IPS-20b (cell line): ENCODE data around the gene TCF7L1.

Experiments
- H3K27ac ChIP-seq: one replicate; pipeline ENCODE4 v1.5.1; 2013; ENCODE audit warnings: low read length
- H3K27me3 ChIP-seq: 2 replicates; pipeline ENCODE4 v1.6.1; 2013; ENCODE audit warnings: mild to moderate bottlenecking, low read length, inconsistent platforms; ENCODE audit not compliant: insufficient read depth
- H3K36me3 ChIP-seq: 2 replicates; pipeline ENCODE4 v1.6.1; 2013; ENCODE audit warnings: low read depth, mild to moderate bottlenecking, inconsistent platforms, low read length, moderate library complexity; ENCODE audit not compliant: insufficient read depth
- H3K4me1 ChIP-seq: 2 replicates; pipeline ENCODE4 v1.6.1; 2013; ENCODE audit warnings: mild to moderate bottlenecking, control low read depth, inconsistent platforms, low read length, moderate library complexity; ENCODE audit not compliant: insufficient read depth
- H3K4me3 ChIP-seq: 2 replicates; pipeline ENCODE4 v1.5.1; 2013; ENCODE audit warnings: mild to moderate bottlenecking, low read length, inconsistent platforms
- H3K9ac ChIP-seq: 2 replicates; pipeline ENCODE4 v1.6.1; 2013; ENCODE audit warnings: low read depth, mild to moderate bottlenecking, inconsistent platforms, low read length, moderate library complexity
- H3K9me3 ChIP-seq: 2 replicates; pipeline ENCODE4 v1.6.1; 2013; ENCODE audit warnings: mild to moderate bottlenecking, low read depth, low read length, inconsistent platforms; ENCODE audit not compliant: insufficient read depth

Gene TCF7L1

GRCh38 chr2:85133751-85134254 is 611 bp downstream of the TCF7L1 start:
- H3K4me3 ChIP-seq: peak overlapping the region; percentile 94
- H3K27me3 ChIP-seq: peaks cover 14% of the 10 kb centered on the region
- H3K27ac ChIP-seq: peak overlapping the region; percentile 74
- H3K4me1 ChIP-seq: peaks cover 28% of the 10 kb centered on the region
- H3K9me3 ChIP-seq: no peaks in the 10 kb centered on the region
- peak overlapping the region; percentile 97 for H3K9ac ChIP-seq
- H3K36me3 ChIP-seq: peaks cover 30% of the 10 kb centered on the region

GRCh38 chr2:85134255-85134895 is 1.2 kb downstream of the TCF7L1 start:
- H3K4me1 ChIP-seq: peaks cover 28% of the 10 kb centered on the region
- peak overlapping the region; percentile 94 for H3K4me3 ChIP-seq
- peaks cover 14% of the 10 kb centered on the region for H3K27me3 ChIP-seq
- H3K36me3 ChIP-seq: peaks cover 34% of the 10 kb centered on the region
- no peaks in the 10 kb centered on the region for H3K9me3 ChIP-seq
- H3K9ac ChIP-seq: peak overlapping the region; percentile 97
- peak overlapping the region; percentile 74 for H3K27ac ChIP-seq

GRCh38 chr2:85134896-85135659 is 1.9 kb downstream of the TCF7L1 start:
- H3K27me3 ChIP-seq: peaks cover 14% of the 10 kb centered on the region
- H3K9ac ChIP-seq: peak overlapping the region; percentile 97

GRCh38 chr2:85135660-85135914 is 2.4 kb downstream of the TCF7L1 start:
- Histone ChIP-seq H3K9ac (peak overlapping the region; percentile 97; the same call in 1 of the 2 replicates), H3K27ac (no peak overlapping the region), H3K27me3 (peaks cover 14% of the 10 kb centered on the region), H3K9me3 (no peaks in the 10 kb centered on the region), H3K36me3 (peaks cover 45% of the 10 kb centered on the region), H3K4me1 (peaks cover 25% of the 10 kb centered on the region), H3K4me3 (peak overlapping the region; percentile 94)

More at GRCh38 chr2:85134896-85135659, 1.9 kb downstream of the TCF7L1 start:
- peak overlapping the region; percentile 74 for H3K27ac ChIP-seq
- H3K36me3 ChIP-seq: peaks cover 41% of the 10 kb centered on the region
- H3K4me3 ChIP-seq: peak overlapping the region; percentile 94
- H3K4me1 ChIP-seq: peaks cover 25% of the 10 kb centered on the region
- no peaks in the 10 kb centered on the region for H3K9me3 ChIP-seq

GRCh38 chr2:85137156-85137555 is 4.0 kb downstream of the TCF7L1 start:
- H3K36me3 ChIP-seq: peaks cover 60% of the 10 kb centered on the region
- H3K9me3 ChIP-seq: no peaks in the 10 kb centered on the region
- H3K27ac ChIP-seq: no peak overlapping the region
- H3K27me3 ChIP-seq: peaks cover 14% of the 10 kb centered on the region
- H3K9ac ChIP-seq: no peak overlapping the region; the same call in 1 of the 2 replicates
- peaks cover 25% of the 10 kb centered on the region for H3K4me1 ChIP-seq
- H3K4me3 ChIP-seq: peak overlapping the region; percentile 94; the same call in 1 of the 2 replicates

- Histone ChIP-seq H3K9ac (no peak overlapping the region), H3K36me3 (peaks cover 53% of the 10 kb centered on the region), H3K9me3 (no peaks in the 10 kb centered on the region), H3K27me3 (no peaks in the 10 kb centered on the region), H3K27ac (no peak overlapping the region), H3K4me1 (peaks cover 15% of the 10 kb centered on the region; the same call in 1 of the 2 replicates), H3K4me3 (no peak overlapping the region)
Measured at GRCh38 chr2:85143463-85144082, 10.4 kb downstream of the TCF7L1 start.

GRCh38 chr2:85145116-85145820 is 12.1 kb downstream of the TCF7L1 start:
- Histone ChIP-seq H3K4me1 (peaks cover 15% of the 10 kb centered on the region; the same call in 1 of the 2 replicates), H3K4me3 (no peak overlapping the region), H3K36me3 (peaks cover 37% of the 10 kb centered on the region)

GRCh38 chr2:85148190-85148589 is 15.0 kb downstream of the TCF7L1 start:
- H3K4me1 ChIP-seq: peaks cover 9% of the 10 kb centered on the region; the same call in 1 of the 2 replicates
- no peak overlapping the region for H3K9ac ChIP-seq
- no peaks in the 10 kb centered on the region for H3K9me3 ChIP-seq
- H3K36me3 ChIP-seq: peaks cover 12% of the 10 kb centered on the region; the same call in 1 of the 2 replicates
- no peaks in the 10 kb centered on the region for H3K27me3 ChIP-seq
- no peak overlapping the region for H3K27ac ChIP-seq
- no peak overlapping the region for H3K4me3 ChIP-seq

More at GRCh38 chr2:85145116-85145820, 12.1 kb downstream of the TCF7L1 start:
- H3K27me3 ChIP-seq: no peaks in the 10 kb centered on the region
- no peaks in the 10 kb centered on the region for H3K9me3 ChIP-seq
- H3K27ac ChIP-seq: no peak overlapping the region
- no peak overlapping the region for H3K9ac ChIP-seq

- Histone ChIP-seq H3K27ac (no peak overlapping the region), H3K27me3 (no peaks in the 10 kb centered on the region), H3K4me3 (no peak overlapping the region)
Measured at GRCh38 chr2:85151026-85151425, 17.8 kb downstream of the TCF7L1 start.

GRCh38 chr2:85152895-85153294 is 19.7 kb downstream of the TCF7L1 start:
- Histone ChIP-seq H3K36me3 (peaks cover 24% of the 10 kb centered on the region; the same call in 1 of the 2 replicates), H3K9ac (no peak overlapping the region), H3K27me3 (no peaks in the 10 kb centered on the region), H3K27ac (no peak overlapping the region), H3K9me3 (no peaks in the 10 kb centered on the region), H3K4me3 (no peak overlapping the region), H3K4me1 (peaks cover 5% of the 10 kb centered on the region; the same call in 1 of the 2 replicates)

More at GRCh38 chr2:85151026-85151425, 17.8 kb downstream of the TCF7L1 start:
- no peak overlapping the region for H3K9ac ChIP-seq
- peaks cover 5% of the 10 kb centered on the region; the same call in 1 of the 2 replicates for H3K4me1 ChIP-seq
- peaks cover 19% of the 10 kb centered on the region; the same call in 1 of the 2 replicates for H3K36me3 ChIP-seq
- H3K9me3 ChIP-seq: no peaks in the 10 kb centered on the region
